T-helper 9 cell (primary cell): ENCODE results near the gene UGT1A6.

Experiments used
- DNase-seq: peaks from one replicate; pipeline ENCODE4 v3.0.0-alpha.2; 2020

The UGT1A6 gene

GRCh38 chr2:233772153-233772552 lies 79.5 kb downstream of the UGT1A6 start:
- no peak for DNase-seq

DNA sequence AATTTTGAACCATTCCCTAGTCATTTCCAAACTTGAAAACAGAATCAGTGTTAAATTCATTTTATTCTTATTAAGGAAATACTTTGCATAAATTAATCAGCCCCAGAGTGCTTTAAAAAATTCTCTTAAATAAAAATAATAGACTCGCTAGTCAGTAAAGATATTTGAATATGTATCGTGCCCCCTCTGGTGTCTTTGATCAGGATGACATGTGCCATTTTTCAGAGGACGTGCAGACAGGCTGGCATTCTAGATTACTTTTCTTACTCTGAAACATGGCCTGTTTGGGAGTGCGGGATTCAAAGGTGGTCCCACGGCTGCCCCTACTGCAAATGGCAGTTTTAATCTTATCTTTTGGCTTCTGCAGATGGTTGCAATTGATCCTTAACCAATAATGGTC lies 79.9 kb downstream of the UGT1A6 start:
- DNase-seq, result no peak

- DNase-seq, result no peak
Measured at GRCh38 chr2:233773854-233774253, 81.2 kb downstream of the UGT1A6 start.

- no peak for DNase-seq
Measured at GRCh38 chr2:233775414-233775813, 82.7 kb downstream of the UGT1A6 start.

GRCh38 chr2:233778030-233778429 lies 85.3 kb downstream of the UGT1A6 start, which contains the start of gene MROH2A:
Gene MROH2A, plus strand, starts transcription at chr2:233778330. Its CDS starts 1,029 bp downstream, at chr2:233779359.
- no peak for DNase-seq

- DNase-seq, result no peak
Measured at GRCh38 chr2:233779722-233780121, 87.0 kb downstream of the UGT1A6 start.

GRCh38 chr2:233780771-233781170 lies 88.1 kb downstream of the UGT1A6 start:
- DNase-seq, result no peak

GRCh38 chr2:233789554-233789953 lies 96.9 kb downstream of the UGT1A6 start:
- DNase-seq, result no peak

GRCh38 chr2:233791151-233791882 lies 98.6 kb downstream of the UGT1A6 start:
- no peak for DNase-seq

GRCh38 chr2:233791883-233792329 lies 99.2 kb downstream of the UGT1A6 start:
- no peak for DNase-seq

DNA sequence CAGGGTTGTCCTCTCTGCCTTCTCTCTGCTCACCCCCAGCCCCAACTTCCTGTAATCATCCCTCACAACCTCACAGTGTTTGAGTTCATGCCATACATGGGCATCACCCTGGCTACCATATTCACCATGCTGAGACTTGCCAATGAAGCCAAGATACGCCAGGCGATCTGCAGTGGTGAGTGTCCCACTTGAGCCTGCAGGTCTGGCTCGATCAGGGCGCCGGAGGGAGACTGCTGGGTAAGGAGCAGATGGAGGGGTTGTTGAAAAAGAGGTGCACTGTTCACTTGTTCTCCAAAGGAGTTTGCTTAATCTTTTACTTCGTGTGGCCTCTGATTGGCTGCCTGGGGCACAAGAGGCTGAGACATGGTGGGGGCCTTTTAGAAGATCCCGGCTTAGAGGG lies 100.0 kb downstream of the UGT1A6 start:
- no peak for DNase-seq

- DNase-seq, result no peak
Measured at GRCh38 chr2:233793465-233794127, 100.9 kb downstream of the UGT1A6 start.

DNA sequence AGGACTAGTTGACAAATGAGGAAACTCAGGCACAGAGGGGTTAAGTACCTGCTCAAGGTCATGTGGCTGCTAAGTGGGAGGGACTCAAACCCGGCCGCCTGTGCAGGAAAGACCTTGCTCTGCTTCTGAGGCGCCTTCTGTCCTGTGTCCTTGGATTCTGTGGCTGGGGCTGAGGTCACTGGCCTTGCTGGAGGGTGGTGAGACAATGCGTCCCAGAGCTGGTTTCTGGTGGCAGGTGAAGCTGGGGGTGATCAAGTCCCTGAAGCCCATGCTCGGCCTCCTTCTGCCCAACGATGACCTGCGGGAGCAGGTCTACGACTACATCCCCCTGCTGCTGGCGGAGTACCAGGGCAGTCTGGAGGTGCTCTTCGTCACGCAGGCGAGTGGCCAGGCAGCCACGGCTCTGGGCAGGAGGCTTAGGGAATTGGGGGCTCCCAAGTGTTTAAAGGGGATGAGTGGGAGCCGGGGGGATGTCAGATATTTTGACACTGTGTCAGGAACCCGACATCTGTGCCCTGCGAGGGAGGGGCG lies 101.5 kb downstream of the UGT1A6 start:
- DNase-seq, result no peak

- DNase-seq, result no peak
Measured at GRCh38 chr2:233795735-233796171, 103.1 kb downstream of the UGT1A6 start.

DNA sequence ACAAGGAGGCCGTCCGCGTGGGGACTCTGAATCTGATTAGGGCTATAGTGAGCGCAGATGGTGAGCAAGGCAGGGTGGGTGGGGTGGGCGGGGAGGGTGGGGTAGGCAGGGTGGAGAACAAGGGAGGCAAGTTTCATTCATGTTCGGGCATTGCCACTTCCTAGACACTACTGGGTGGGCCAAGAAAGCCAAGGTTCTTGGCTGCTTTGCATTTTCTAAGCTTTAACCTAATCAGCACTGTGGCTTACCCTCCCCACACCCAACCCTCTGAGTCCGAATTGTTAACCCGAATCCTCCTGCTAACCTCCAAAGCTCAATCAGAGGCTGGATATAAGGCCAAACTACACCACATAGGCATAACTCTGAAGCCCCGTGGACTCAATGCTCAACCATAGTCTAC lies 103.6 kb downstream of the UGT1A6 start:
- DNase-seq, result no peak

- DNase-seq, result no peak
Measured at GRCh38 chr2:233798335-233799086, 105.8 kb downstream of the UGT1A6 start.

GRCh38 chr2:233799087-233799665 lies 106.5 kb downstream of the UGT1A6 start:
- no peak for DNase-seq

DNA sequence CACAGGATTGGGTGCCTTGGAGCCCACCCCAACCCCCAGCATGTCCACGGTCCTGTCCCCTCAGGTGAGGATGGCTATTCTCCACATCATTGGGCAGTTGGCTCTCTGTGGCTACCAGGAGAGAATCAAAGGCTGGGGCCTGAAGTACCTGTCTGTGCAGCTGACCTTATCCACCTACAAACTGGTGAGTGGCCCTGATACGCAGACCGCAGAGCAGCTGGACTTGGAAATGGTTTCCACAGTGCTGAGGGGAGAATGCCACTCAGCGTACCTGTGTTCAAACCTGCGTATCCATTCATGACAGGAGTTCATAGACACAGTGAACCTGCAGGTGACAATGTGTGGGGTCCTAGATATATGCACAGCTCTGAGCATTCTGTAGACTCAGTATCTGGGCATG lies 107.0 kb downstream of the UGT1A6 start:
- no peak for DNase-seq

GRCh38 chr2:233800208-233800607 lies 107.5 kb downstream of the UGT1A6 start:
- DNase-seq, result no peak

GRCh38 chr2:233801357-233802131 lies 108.9 kb downstream of the UGT1A6 start:
- DNase-seq, result no peak

GRCh38 chr2:233802132-233802815 lies 109.6 kb downstream of the UGT1A6 start:
- DNase-seq, result no peak
